RWPE2 (cell line): ENCODE results near the gene C1GALT1.
A peak's percentile ranks its signal among the peaks of the same experiment; 100 is the strongest.

Source experiments
- ATAC-seq: fragments of 200-7000 bp; cut with Tn5 transposase; 3 replicates; pipeline ENCODE4 v1.9.1; 2021; ENCODE audit warnings: low read depth
- DNase-seq: peaks from one replicate; pipeline ENCODE4 v3.0.0-alpha.2; 2020; ENCODE audit warnings: low spot score
- H3K27ac ChIP-seq: fragments of 450-650 bp; 2 replicates; pipeline ENCODE4 v1.5.1; 2017; ENCODE audit warnings: mild to moderate bottlenecking; ENCODE audit not compliant: poor library complexity, severe bottlenecking
- H3K27me3 ChIP-seq: fragments of 250-450 bp; sonication (Bioruptor Pico); 2 replicates; pipeline ENCODE4 v1.5.1; 2021; ENCODE audit warnings: mild to moderate bottlenecking, moderate library complexity; ENCODE audit not compliant: insufficient read depth, poor library complexity, severe bottlenecking
- H3K36me3 ChIP-seq: fragments of 250-450 bp; sonication (Bioruptor Pico); 2 replicates; pipeline ENCODE4 v1.5.1; 2020; ENCODE audit warnings: low read depth, mild to moderate bottlenecking, moderate library complexity
- H3K4me1 ChIP-seq: fragments of 250-450 bp; sonication (Bioruptor Pico); 2 replicates; pipeline ENCODE4 v1.5.1; 2021; ENCODE audit warnings: mild to moderate bottlenecking, moderate library complexity; ENCODE audit not compliant: insufficient read depth, poor library complexity, severe bottlenecking
- H3K4me3 ChIP-seq: fragments of 250-450 bp; sonication (Bioruptor Pico); 2 replicates; pipeline ENCODE4 v1.5.1; 2021; ENCODE audit warnings: mild to moderate bottlenecking, moderate library complexity; ENCODE audit not compliant: severe bottlenecking
- H3K9me3 ChIP-seq: fragments of 250-450 bp; sonication (Bioruptor Pico); 2 replicates; pipeline ENCODE4 v1.5.1; 2021; ENCODE audit warnings: mild to moderate bottlenecking, moderate library complexity; ENCODE audit not compliant: severe bottlenecking
- CTCF ChIP-seq: fragments of 450-650 bp; IDR thresholded peaks from one replicate; pipeline ENCODE4 v1.5.1; 2017; ENCODE audit warnings: mild to moderate bottlenecking, moderate library complexity; ENCODE audit not compliant: poor library complexity, severe bottlenecking

Gene C1GALT1

GRCh38 chr7:7231865-7232264 lies 49.5 kb downstream of the C1GALT1 start:
- ATAC-seq (no peak), DNase-seq (no peak)
- TF ChIP-seq CTCF, result no peak
- Histone ChIP-seq H3K27ac (no peak overlapping the region), H3K4me3 (no peak overlapping the region), H3K9me3 (peaks cover 8% of the 10 kb centered on the region), H3K36me3 (peaks cover under 1% of the 10 kb centered on the region; the same call in 1 of the 2 replicates), H3K4me1 (no peaks in the 10 kb centered on the region), H3K27me3 (no peaks in the 10 kb centered on the region)

GRCh38 chr7:7235347-7235746 lies 53.0 kb downstream of the C1GALT1 start:
- H3K27me3 ChIP-seq, result no peaks in the 10 kb centered on the region
- H3K4me3 ChIP-seq, result no peak overlapping the region
- peaks cover 16% of the 10 kb centered on the region for H3K36me3 ChIP-seq
- no peak for TF ChIP-seq CTCF
- ATAC-seq, result no peak
- no peak overlapping the region for H3K27ac ChIP-seq
- H3K4me1 ChIP-seq, result no peaks in the 10 kb centered on the region
- no peak for DNase-seq
- peaks cover 8% of the 10 kb centered on the region for H3K9me3 ChIP-seq

- H3K9me3 ChIP-seq, result peaks cover 4% of the 10 kb centered on the region
- no peak overlapping the region for H3K4me3 ChIP-seq
- TF ChIP-seq CTCF, result no peak
- ATAC-seq, result peak; percentile 59
- H3K27ac ChIP-seq, result no peak overlapping the region
- H3K36me3 ChIP-seq, result peaks cover 16% of the 10 kb centered on the region
- no peak for DNase-seq
- no peaks in the 10 kb centered on the region for H3K4me1 ChIP-seq
- no peaks in the 10 kb centered on the region for H3K27me3 ChIP-seq
Observed at GRCh38 chr7:7236041-7236440, 53.7 kb downstream of the C1GALT1 start.

- no peak for ATAC-seq
- H3K27me3 ChIP-seq, result no peaks in the 10 kb centered on the region
- no peak for TF ChIP-seq CTCF
- DNase-seq, result no peak
- no peak overlapping the region for H3K4me3 ChIP-seq
- H3K4me1 ChIP-seq, result no peaks in the 10 kb centered on the region
- no peak overlapping the region for H3K27ac ChIP-seq
- H3K9me3 ChIP-seq, result no peaks in the 10 kb centered on the region
- peaks cover 16% of the 10 kb centered on the region for H3K36me3 ChIP-seq
Observed at GRCh38 chr7:7237201-7237977, 55.0 kb downstream of the C1GALT1 start.

GRCh38 chr7:7237978-7238267 lies 55.6 kb downstream of the C1GALT1 start:
- H3K4me3 ChIP-seq, result no peak overlapping the region
- TF ChIP-seq CTCF, result no peak
- H3K4me1 ChIP-seq, result no peaks in the 10 kb centered on the region
- H3K27me3 ChIP-seq, result no peaks in the 10 kb centered on the region
- peaks cover 16% of the 10 kb centered on the region for H3K36me3 ChIP-seq
- no peaks in the 10 kb centered on the region for H3K9me3 ChIP-seq
- DNase-seq (no peak), ATAC-seq (no peak)
- H3K27ac ChIP-seq, result no peak overlapping the region
